MCF 10A (cell line): Measurements from ENCODE around the gene RASSF5. TPM values are rescaled to one million over a fixed set of nuclear protein-coding genes. Genes with fewer than 3 reads are reported as not detected.
"Not testable (repeated sequence)": the region's sequence is repeated elsewhere in the genome, so short reads cannot be mapped to it uniquely, and the experiment has no call there.

Experiments used
- BruUV-seq: library from RNA; stranded (reverse); fragments of 400-500 nt; replicated peaks from 2 replicates; lab custom pipeline; 2021; lab: Mats Ljungman, UMichigan
- CTCF ChIA-PET: fragments of 300-600 bp; sonication (Branson Sonifier 250); formaldehyde crosslinking; extraction: SDS; loops from one replicate; lab custom pipeline; 2021; ENCODE audit warnings: antibody characterized with exemption, inconsistent platforms; lab: Yijun Ruan, JAX
- POLR2A ChIA-PET: fragments of 300-600, 350-650 bp; sonication (Branson Sonifier 250); formaldehyde crosslinking; extraction: SDS; loops from one replicate; lab custom pipeline; 2020; ENCODE audit warnings: antibody characterized with exemption, inconsistent platforms; lab: Yijun Ruan, JAX
- DNase-seq: peaks from one replicate; pipeline ENCODE4 v3.0.0-alpha.2; 2018; ENCODE audit not compliant: unreplicated experiment
- H3K27ac Mint-ChIP-seq: one replicate; pipeline ENCODE4 v1.8.0; 2022; ENCODE audit warnings: mild to moderate bottlenecking, low read depth, mixed read lengths; ENCODE audit not compliant: unreplicated experiment
- H3K27me3 Mint-ChIP-seq: one replicate; pipeline ENCODE4 v1.8.0; 2022; ENCODE audit warnings: mixed read lengths; ENCODE audit not compliant: insufficient read depth, unreplicated experiment
- H3K36me3 Mint-ChIP-seq: one replicate; pipeline ENCODE4 v1.8.0; 2022; ENCODE audit warnings: mild to moderate bottlenecking, moderate library complexity, mixed read lengths; ENCODE audit not compliant: insufficient read depth, unreplicated experiment
- H3K4me1 Mint-ChIP-seq: one replicate; pipeline ENCODE4 v1.8.0; 2022; ENCODE audit warnings: mixed read lengths; ENCODE audit not compliant: insufficient read depth, unreplicated experiment
- H3K4me3 Mint-ChIP-seq: one replicate; pipeline ENCODE4 v1.8.0; 2022; ENCODE audit warnings: mild to moderate bottlenecking, moderate library complexity, mixed read lengths; ENCODE audit not compliant: unreplicated experiment
- H3K9me3 Mint-ChIP-seq: one replicate; pipeline ENCODE4 v1.8.0; 2022; ENCODE audit warnings: mixed read lengths; ENCODE audit not compliant: unreplicated experiment
- CTCF ChIP-seq: fragments of 200-600 bp; IDR thresholded peaks from one replicate; pipeline ENCODE4 v1.8.0; 2022; ENCODE audit warnings: antibody characterized with exemption, mild to moderate bottlenecking; ENCODE audit not compliant: unreplicated experiment
- intact Hi-C: fragments of 100-400 bp; cut with micrococcal nuclease; formaldehyde crosslinking; loops from 2 replicates; pipeline ENCODE4 v1.14.1; 2022
- total RNA-seq: library from RNA; stranded (reverse); gene quantifications from 2 replicates; pipeline ENCODE4 v1.2.3, GENCODE V29; 2022

Gene RASSF5
- total RNA-seq, 1 experiment from 2014 or later = 8.3 TPM

GRCh38 chr1:206608108-206608698, 100.9 kb downstream of the RASSF5 start:
- intact Hi-C loops = loop anchor here (1.0 kb wide), 5 partner anchors 26 to 374 kb away; no protein-coding TSS in a partner anchor
- TF ChIP-seq CTCF = peak; percentile 99
- Mint-ChIP-seq H3K4me3 (no peak overlapping the region), H3K27ac (no peak overlapping the region), H3K4me1 (peaks cover 21% of the 10 kb centered on the region), H3K36me3 (peaks cover 76% of the 10 kb centered on the region), H3K27me3 (no peaks in the 10 kb centered on the region), H3K9me3 (no peaks in the 10 kb centered on the region)
- POLR2A ChIA-PET = interaction anchor here (0.7 to 11.7 kb wide), 8 partner anchors 12 to 373 kb away, joined by 3 to 215 read pairs (median 3); partner anchors contain the start of gene DYRK3
- peak; percentile 68 for DNase-seq
- CTCF ChIA-PET = interaction anchor here (0.6 to 22.3 kb wide), 36 partner anchors 9 to 373 kb away, joined by 3 to 356 read pairs (median 4); partner anchors contain the start of gene DYRK3
- no TSS peak for BruUV-seq

- no TSS peak for BruUV-seq
- intact Hi-C loops = no loop called here
- ChIA-PET CTCF (interaction anchor here (0.6 to 22.3 kb wide), 35 partner anchors 10 to 1019 kb away, joined by 3 to 356 read pairs (median 4); partner anchors contain the start of gene DYRK3), POLR2A (interaction anchor here (0.7 to 11.7 kb wide), 6 partner anchors 14 to 119 kb away, joined by 3 to 215 read pairs (median 4); partner anchors contain the start of gene DYRK3)
- no peak for TF ChIP-seq CTCF
- peaks cover 21% of the 10 kb centered on the region for H3K4me1 Mint-ChIP-seq
- H3K9me3 Mint-ChIP-seq = no peaks in the 10 kb centered on the region
- H3K36me3 Mint-ChIP-seq = peaks cover 64% of the 10 kb centered on the region
- no peak overlapping the region for H3K27ac Mint-ChIP-seq
- peak overlapping the region; percentile 18 for H3K4me3 Mint-ChIP-seq
- no peaks in the 10 kb centered on the region for H3K27me3 Mint-ChIP-seq
- DNase-seq = no peak
Observed at GRCh38 chr1:206609229-206609991, 102.1 kb downstream of the RASSF5 start.

GRCh38 chr1:206612129-206612876, 105.0 kb downstream of the RASSF5 start, which contains the start of gene EIF2D:
Gene EIF2D (minus strand): TSS chr1:206612465. CDS start chr1:206612342, 123 bp downstream.
- no peaks in the 10 kb centered on the region for H3K9me3 Mint-ChIP-seq
- intact Hi-C loops = no loop called here
- peak; percentile 99 for DNase-seq
- BruUV-seq = no TSS peak
- peak within 1 kb of the TSS; percentile 97 for H3K27ac Mint-ChIP-seq
- POLR2A ChIA-PET = interaction anchor here (0.6 to 11.7 kb wide), 48 partner anchors 8 to 1084 kb away, joined by 3 to 215 read pairs (median 4); partner anchors contain the start of genes C1orf116, DYRK3, IKBKE and MAPKAPK2
- H3K36me3 Mint-ChIP-seq = peaks cover 37% of the 10 kb centered on the region
- CTCF ChIA-PET = interaction anchor here (0.5 to 22.3 kb wide), 55 partner anchors 9 to 1484 kb away, joined by 3 to 356 read pairs (median 4); partner anchors contain the start of genes DYRK3, FCAMR, IKBKE and IL10
- H3K4me3 Mint-ChIP-seq = peak within 1 kb of the TSS; percentile 88
- no peaks in the 10 kb centered on the region for H3K27me3 Mint-ChIP-seq
- TF ChIP-seq CTCF = peak; percentile 100
- H3K4me1 Mint-ChIP-seq = peaks cover 21% of the 10 kb centered on the region

DNA sequence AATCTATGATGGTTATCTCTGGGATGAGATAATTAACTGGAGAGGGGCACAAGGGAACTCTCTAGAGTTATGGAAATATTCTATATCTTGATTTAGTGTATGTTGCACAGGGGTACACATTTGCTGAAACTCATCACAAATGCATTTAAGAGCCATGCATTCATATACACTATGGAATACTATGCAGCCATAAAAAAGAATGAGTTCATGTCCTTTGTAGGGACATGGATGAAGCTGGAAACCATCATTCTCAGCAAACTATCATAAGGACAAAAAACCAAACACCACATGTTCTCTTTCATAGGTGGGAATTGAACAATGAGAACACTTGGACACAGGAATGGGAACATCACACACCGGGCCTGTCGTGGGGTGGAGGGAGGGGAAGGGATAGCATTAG, 119.1 kb downstream of the RASSF5 start:
- DNase-seq, H3K4me1 Mint-ChIP-seq, H3K36me3 Mint-ChIP-seq, BruUV-seq, H3K27ac Mint-ChIP-seq, intact Hi-C loops, H3K4me3 Mint-ChIP-seq, H3K9me3 Mint-ChIP-seq: not testable (repeated sequence)
- CTCF ChIA-PET = interaction anchor here (0.7 to 36.8 kb wide), 7 partner anchors 8 to 467 kb away, joined by 3 to 1191 read pairs (median 8); partner anchors contain the start of gene EIF2D
- POLR2A ChIA-PET = interaction anchor here (1.2 to 13.3 kb wide), 3 partner anchors 9 to 15 kb away, joined by 3 to 215 read pairs (median 4); partner anchors contain the start of genes DYRK3 and EIF2D
- H3K27me3 Mint-ChIP-seq = peaks cover 12% of the 10 kb centered on the region
